ENCODE data around the gene PLEKHA1.

PLEKHA1 gene

DNA sequence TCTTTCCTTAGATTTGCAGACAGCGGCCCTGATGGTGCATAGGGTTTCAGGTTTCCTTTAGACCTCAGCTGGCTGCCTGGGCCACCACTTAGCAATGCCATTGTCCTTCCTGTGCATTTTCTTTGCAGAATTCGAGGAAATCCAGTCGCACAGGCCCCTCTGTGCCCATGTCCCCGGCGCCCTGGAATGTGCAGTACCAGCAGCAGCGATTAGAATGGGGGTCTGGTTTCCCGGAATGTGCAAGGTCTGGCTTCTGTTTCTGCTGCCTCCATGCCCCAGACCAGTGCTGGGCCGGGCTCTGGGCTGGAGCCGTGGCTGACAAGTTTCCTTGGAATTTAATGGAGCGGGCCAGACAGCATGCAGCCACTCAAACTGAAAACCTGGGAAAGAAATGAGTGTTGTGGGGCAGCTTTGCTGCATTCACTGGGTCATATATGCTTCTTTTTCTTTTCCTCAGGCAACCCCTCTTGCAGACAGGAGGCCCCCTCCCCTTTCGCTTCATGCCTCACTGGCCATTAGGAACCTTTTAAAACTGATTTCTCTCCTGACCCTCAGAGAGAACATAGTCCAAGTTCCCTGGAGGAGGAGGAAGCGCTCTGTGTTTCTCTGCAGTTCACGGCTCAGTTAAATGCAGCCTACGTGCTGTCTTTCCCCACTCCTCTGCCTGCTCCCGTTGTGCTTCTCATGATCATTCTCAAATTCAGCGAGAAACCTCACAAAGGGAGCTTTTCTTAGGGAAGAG, 101.3 kb downstream of the PLEKHA1 start:
- H3K27ac ChIP-seq = no peak overlapping the region
- TF ChIP-seq, protein P1, sequence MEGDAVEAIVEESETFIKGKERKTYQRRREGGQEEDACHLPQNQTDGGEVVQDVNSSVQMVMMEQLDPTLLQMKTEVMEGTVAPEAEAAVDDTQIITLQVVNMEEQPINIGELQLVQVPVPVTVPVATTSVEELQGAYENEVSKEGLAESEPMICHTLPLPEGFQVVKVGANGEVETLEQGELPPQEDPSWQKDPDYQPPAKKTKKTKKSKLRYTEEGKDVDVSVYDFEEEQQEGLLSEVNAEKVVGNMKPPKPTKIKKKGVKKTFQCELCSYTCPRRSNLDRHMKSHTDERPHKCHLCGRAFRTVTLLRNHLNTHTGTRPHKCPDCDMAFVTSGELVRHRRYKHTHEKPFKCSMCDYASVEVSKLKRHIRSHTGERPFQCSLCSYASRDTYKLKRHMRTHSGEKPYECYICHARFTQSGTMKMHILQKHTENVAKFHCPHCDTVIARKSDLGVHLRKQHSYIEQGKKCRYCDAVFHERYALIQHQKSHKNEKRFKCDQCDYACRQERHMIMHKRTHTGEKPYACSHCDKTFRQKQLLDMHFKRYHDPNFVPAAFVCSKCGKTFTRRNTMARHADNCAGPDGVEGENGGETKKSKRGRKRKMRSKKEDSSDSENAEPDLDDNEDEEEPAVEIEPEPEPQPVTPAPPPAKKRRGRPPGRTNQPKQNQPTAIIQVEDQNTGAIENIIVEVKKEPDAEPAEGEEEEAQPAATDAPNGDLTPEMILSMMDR (conservative IDR thresholded peaks at IDR 0.05) = no peak

DNA sequence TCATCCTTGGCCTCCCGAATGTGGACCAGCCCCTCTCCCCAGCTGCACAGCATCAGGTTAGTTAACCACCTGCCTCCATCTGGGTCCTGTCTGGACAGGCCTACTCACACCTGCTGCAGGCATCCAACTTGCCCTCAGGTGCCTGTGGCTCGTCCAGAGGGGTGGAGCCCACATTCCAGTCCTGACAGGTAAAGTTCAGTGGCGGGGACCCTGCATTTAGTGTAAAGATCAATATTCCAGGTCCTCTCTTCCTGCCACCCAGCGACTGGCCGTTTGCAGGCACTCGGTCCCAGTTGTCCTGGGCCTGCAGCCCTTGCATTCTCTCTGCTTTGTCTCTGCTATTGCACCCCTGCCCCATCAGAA, 101.8 kb downstream of the PLEKHA1 start:
- TF ChIP-seq, protein P1 (conservative IDR thresholded peaks at IDR 0.05) = no peak
- H3K27ac ChIP-seq = no peak overlapping the region

DNA sequence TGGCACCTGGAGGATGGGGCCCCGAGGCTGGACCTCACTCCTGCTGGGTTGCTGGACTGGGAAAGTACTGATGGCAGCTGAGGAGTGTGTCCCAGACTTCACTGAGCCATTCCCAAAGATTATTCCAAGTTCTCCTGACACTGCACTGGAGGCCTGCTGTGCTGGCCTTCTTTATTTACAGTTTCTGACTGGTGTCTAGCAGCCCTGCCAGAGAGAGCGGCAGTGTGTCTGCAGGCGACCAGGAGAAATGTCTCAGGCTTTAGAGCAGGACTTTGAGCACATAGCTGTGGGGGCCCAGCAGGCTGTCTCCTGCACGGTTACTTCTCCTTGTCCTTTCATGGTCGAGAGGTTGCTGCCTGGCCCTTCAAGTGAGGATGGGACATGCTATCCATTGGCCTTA, 102.9 kb downstream of the PLEKHA1 start:
- H3K27ac ChIP-seq = no peak overlapping the region
- TF ChIP-seq, protein P1 (conservative IDR thresholded peaks at IDR 0.05) = no peak

DNA sequence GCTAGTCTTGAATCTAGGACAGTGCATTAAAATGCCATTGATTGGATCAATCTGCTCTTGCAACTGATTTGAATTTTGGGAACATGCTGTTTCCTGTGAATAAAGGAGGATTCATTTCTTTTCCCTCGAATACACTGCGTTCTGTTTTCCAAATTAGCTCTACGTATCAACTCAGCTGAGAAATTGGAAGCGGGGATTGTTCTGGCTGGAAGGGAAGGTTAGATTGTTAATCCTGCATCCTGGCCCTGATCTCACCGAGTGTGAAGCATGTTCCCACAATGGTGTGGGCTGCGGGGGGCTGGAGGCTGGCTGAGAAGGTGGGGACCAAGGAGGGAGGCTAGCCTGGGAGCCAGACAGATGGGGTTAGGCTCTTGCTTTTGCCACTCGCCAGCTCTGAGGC, 104.5 kb downstream of the PLEKHA1 start:
- TF ChIP-seq, protein P1 (conservative IDR thresholded peaks at IDR 0.05) = no peak
- no peak overlapping the region for H3K27ac ChIP-seq

DNA sequence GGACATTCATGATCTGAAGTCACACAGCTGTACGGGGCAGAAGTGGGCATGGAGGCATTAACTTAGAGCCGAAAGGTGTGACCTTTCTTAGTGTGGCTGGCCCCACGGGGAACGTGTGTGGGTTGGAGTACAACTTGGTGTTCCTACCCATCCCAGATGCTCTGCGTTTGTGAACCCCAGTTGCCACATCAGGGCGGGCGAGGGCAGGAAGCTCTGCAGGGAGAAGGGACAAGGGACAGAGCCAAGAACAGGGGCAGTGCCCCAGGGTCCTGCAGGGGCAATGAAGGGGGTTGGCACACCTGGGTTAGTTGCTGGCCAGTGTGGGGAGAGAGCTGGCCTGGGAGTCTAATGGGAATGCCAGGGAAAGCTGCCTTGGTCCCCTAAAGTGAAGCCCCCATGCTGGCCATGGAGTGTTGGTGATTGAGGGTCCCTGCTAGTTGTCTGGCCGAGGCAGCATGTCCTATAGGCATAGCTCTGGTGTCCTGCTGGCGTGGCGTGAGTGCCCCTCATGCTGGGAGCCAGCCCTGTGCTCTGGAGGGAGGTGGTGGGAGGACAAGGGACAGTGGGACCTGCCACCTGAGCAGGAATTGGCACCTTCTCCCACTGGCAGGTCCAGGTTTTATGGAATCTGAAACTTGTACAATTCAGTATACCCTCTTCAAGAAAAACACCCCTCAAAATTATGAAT, 105.8 kb downstream of the PLEKHA1 start:
- TF ChIP-seq, protein P1 (conservative IDR thresholded peaks at IDR 0.05) = no peak
- no peak overlapping the region for H3K27ac ChIP-seq

DNA sequence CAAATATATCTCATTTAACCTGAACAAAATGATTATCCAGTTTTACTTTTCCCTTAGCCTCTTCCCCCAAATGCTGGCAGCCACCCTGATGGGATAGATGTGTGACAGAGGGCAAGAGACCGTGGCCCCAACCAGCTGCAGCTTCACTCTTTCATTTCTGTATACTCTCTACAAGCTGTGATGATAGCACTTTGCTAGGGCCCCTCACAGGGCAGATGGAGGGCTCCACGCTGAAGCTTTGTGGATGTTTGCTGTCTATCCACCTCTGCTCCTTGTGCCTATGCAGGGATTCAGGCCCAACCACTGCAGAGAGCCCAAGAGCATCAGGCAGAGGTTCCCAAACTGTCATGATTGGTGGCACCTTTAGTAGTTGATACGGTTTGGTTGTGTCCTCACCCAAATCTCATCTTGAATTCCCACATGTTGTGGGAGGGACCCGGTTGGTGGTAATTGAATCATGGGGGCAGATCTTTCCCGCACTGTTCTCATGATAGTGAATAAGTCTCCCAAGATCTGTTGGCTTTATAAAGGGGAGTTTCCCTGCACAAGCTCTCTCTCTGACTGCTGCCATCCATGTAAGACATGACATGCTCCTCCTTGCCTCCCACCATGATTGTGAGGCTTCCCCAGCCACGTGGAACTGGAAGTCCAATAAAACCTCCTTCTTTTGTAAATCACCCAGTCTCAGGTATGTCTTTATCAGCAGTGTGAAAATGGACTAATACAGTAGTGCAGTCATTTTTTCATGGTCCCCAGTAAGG, 107.0 kb downstream of the PLEKHA1 start:
- H3K27ac ChIP-seq = no peak overlapping the region
- TF ChIP-seq, protein P1 (conservative IDR thresholded peaks at IDR 0.05) = no peak

All from VCaP (cell line).